ENCODE data around the gene SH3TC2.

Gene SH3TC2

GRCh38 chr5:149027636-149028035, 35.2 kb downstream of the SH3TC2 start:
- no peak for FAIRE-seq

- no peak for FAIRE-seq
Observed at GRCh38 chr5:149024943-149025342, 37.9 kb downstream of the SH3TC2 start.

GRCh38 chr5:149024477-149024876, 38.4 kb downstream of the SH3TC2 start:
- no peak for FAIRE-seq

- no peak for FAIRE-seq
Observed at GRCh38 chr5:149022200-149022599, 40.7 kb downstream of the SH3TC2 start.

GRCh38 chr5:149019679-149020078, 43.2 kb downstream of the SH3TC2 start:
- FAIRE-seq: no peak

GRCh38 chr5:149018909-149019443, 43.9 kb downstream of the SH3TC2 start:
- FAIRE-seq: no peak

- no peak for FAIRE-seq
Observed at GRCh38 chr5:149017636-149018035, 45.2 kb downstream of the SH3TC2 start.

- no peak for FAIRE-seq
Observed at GRCh38 chr5:149015561-149015960, 47.3 kb downstream of the SH3TC2 start.

- no peak for FAIRE-seq
Observed at GRCh38 chr5:149015126-149015525, 47.7 kb downstream of the SH3TC2 start.

- no peak for FAIRE-seq
Observed at GRCh38 chr5:149014571-149015031, 48.3 kb downstream of the SH3TC2 start.

- FAIRE-seq: no peak
Observed at GRCh38 chr5:149013796-149014195, 49.1 kb downstream of the SH3TC2 start.

GRCh38 chr5:149012350-149012749, 50.5 kb downstream of the SH3TC2 start:
- no peak for FAIRE-seq

GRCh38 chr5:149011728-149012127, 51.1 kb downstream of the SH3TC2 start:
- no peak for FAIRE-seq

- no peak for FAIRE-seq
Observed at GRCh38 chr5:149011084-149011483, 51.8 kb downstream of the SH3TC2 start.

GRCh38 chr5:149007174-149007573, 55.7 kb downstream of the SH3TC2 start:
- FAIRE-seq: no peak

- no peak for FAIRE-seq
Observed at GRCh38 chr5:149006426-149006825, 56.4 kb downstream of the SH3TC2 start.

GRCh38 chr5:149005077-149005892, 57.6 kb downstream of the SH3TC2 start:
- FAIRE-seq: no peak

GRCh38 chr5:149004559-149004958, 58.3 kb downstream of the SH3TC2 start:
- FAIRE-seq: no peak

- no peak for FAIRE-seq
Observed at GRCh38 chr5:149002761-149003689, 59.8 kb downstream of the SH3TC2 start.

- FAIRE-seq: no peak
Observed at GRCh38 chr5:149002053-149002452, 60.8 kb downstream of the SH3TC2 start.

GRCh38 chr5:149001162-149001561, 61.7 kb downstream of the SH3TC2 start:
- FAIRE-seq: no peak

- FAIRE-seq: no peak
Observed at GRCh38 chr5:148999741-149000140, 63.1 kb downstream of the SH3TC2 start.

- FAIRE-seq: peak; percentile 47
Observed at GRCh38 chr5:148998174-148998797, 64.6 kb downstream of the SH3TC2 start.
